IPS DF 6.9 (cell line): Measurements from ENCODE around the gene SLC34A1.

Source experiments
- DNase-seq: peaks from one replicate; pipeline ENCODE4 v3.0.0-alpha.2; 2013; ENCODE audit warnings: low read depth, low spot score
- H3K27ac ChIP-seq: one replicate; pipeline ENCODE4 v1.5.1; 2013; ENCODE audit warnings: low read length, control low read depth
- H3K27me3 ChIP-seq: 2 replicates; pipeline ENCODE4 v1.6.1; 2013; ENCODE audit warnings: mild to moderate bottlenecking, low read length; ENCODE audit not compliant: control insufficient read depth, insufficient read depth
- H3K36me3 ChIP-seq: 2 replicates; pipeline ENCODE4 v1.6.1; 2013; ENCODE audit warnings: low read length; ENCODE audit not compliant: control insufficient read depth, insufficient read depth
- H3K4me1 ChIP-seq: 2 replicates; pipeline ENCODE4 v1.6.1; 2013; ENCODE audit warnings: low read length; ENCODE audit not compliant: control insufficient read depth, insufficient read depth
- H3K4me3 ChIP-seq: 2 replicates; pipeline ENCODE4 v1.5.1; 2013; ENCODE audit warnings: mild to moderate bottlenecking, low read length
- H3K9me3 ChIP-seq: 2 replicates; pipeline ENCODE4 v1.6.1; 2013; ENCODE audit warnings: low read length, inconsistent platforms; ENCODE audit not compliant: control insufficient read depth, insufficient read depth
- WGBS: extraction: QIAGEN DNeasy Blood & Tissue Kit; methylation state at CpG from one replicate; pipeline ENCODE4 v1.1.7; 2013; ENCODE audit warnings: mixed read lengths, missing lambda C conversion rate; ENCODE audit not compliant: insufficient read length, insufficient coverage; 5-methylcytosine and 5-hydroxymethylcytosine counted together

The SLC34A1 gene

GRCh38 chr5:177427211-177427822 lies 43.1 kb downstream of the SLC34A1 start:
- no CpG with 5 or more reads among the region's 11 CpGs for WGBS
- DNase-seq = no peak
- Histone ChIP-seq H3K27me3 (no peaks in the 10 kb centered on the region), H3K4me3 (peak overlapping the region; percentile 74; the same call in 1 of the 2 replicates), H3K4me1 (no peaks in the 10 kb centered on the region), H3K36me3 (peaks cover 13% of the 10 kb centered on the region; the same call in 1 of the 2 replicates), H3K9me3 (no peaks in the 10 kb centered on the region), H3K27ac (no peak overlapping the region)

GRCh38 chr5:177427919-177428573 lies 43.8 kb downstream of the SLC34A1 start:
- DNase-seq = no peak
- H3K4me3 ChIP-seq = no peak overlapping the region
- H3K27me3 ChIP-seq = no peaks in the 10 kb centered on the region
- peaks cover 14% of the 10 kb centered on the region; the same call in 1 of the 2 replicates for H3K36me3 ChIP-seq
- no peaks in the 10 kb centered on the region for H3K9me3 ChIP-seq
- no CpG with 5 or more reads among the region's 11 CpGs for WGBS
- H3K27ac ChIP-seq = no peak overlapping the region
- no peaks in the 10 kb centered on the region for H3K4me1 ChIP-seq

DNA sequence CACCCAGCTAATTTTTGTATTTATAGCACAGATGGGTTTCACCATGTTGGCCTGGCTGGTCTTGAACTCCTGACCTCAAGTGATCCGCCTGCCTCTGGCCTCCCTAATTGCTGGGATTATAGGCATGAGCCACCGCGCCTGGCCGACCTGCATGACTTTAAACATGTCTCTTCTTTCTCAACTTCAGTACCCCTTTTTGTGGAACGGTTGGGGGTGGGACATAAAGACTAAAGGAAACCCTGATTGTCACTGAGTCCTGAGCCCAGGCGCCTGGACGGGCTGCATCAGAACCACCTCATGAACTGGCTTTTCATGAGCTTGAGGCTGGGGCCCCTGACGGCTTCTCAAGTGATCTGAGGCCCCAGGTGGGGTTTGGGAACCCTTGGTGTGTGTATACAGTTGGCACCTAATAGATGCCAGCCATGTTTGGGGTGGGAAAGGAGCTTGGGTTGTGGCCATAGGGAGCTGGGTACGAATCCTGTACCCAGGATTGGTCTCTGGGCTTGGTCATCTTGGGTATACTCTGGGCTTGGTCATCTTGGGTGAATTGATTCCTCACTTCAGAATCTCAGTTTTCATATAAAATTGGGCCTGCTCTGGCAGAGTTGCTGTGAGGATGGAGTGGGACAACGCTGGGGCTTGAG lies 44.5 kb downstream of the SLC34A1 start:
- peaks cover 19% of the 10 kb centered on the region for H3K36me3 ChIP-seq
- H3K27ac ChIP-seq = no peak overlapping the region
- no peak for DNase-seq
- no peaks in the 10 kb centered on the region for H3K27me3 ChIP-seq
- no CpG with 5 or more reads among the region's 10 CpGs for WGBS
- H3K9me3 ChIP-seq = no peaks in the 10 kb centered on the region
- H3K4me1 ChIP-seq = no peaks in the 10 kb centered on the region
- H3K4me3 ChIP-seq = no peak overlapping the region

DNA sequence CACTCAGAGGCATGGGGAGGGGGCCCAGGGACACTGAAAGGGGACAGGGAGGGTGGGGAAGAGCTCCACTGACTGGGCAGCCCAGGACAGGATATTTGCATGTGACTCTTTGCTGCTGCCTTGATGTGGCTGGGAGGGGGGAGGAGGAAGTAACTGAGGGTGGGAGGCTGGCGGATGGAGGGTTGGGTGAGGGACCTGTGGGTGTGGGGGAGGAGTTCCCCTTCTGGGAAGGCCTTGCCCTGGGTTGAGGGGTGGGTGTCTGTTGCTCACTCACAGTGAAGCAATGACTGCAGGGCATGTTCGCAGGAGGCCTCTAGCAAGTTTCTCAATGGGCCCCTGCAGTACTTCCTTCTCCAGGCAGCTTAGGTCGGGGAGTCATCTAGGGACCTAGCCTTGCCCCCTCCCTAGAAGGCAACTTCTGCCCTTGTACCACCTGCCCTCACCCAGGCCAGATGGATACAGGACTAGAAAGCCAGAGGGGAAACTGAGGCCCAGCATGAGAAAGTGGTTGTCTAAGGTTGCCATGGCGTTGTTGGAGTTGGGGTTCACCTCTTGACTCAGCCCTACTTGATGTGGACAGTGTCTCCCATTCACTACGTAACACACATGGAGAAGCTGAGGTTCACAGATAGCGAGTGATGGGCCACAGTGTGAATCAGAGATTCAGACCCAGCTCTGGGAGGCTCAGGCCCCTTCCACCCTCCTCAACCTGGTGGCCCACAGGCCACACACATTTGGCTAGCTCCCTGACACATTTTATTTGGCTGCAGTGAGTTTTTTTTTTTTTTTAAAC lies 45.2 kb downstream of the SLC34A1 start:
- no peak for DNase-seq
- no CpG with 5 or more reads among the region's 6 CpGs for WGBS
- Histone ChIP-seq H3K4me1 (no peaks in the 10 kb centered on the region), H3K36me3 (peaks cover 25% of the 10 kb centered on the region), H3K27ac (no peak overlapping the region), H3K4me3 (no peak overlapping the region), H3K9me3 (no peaks in the 10 kb centered on the region), H3K27me3 (no peaks in the 10 kb centered on the region)

DNA sequence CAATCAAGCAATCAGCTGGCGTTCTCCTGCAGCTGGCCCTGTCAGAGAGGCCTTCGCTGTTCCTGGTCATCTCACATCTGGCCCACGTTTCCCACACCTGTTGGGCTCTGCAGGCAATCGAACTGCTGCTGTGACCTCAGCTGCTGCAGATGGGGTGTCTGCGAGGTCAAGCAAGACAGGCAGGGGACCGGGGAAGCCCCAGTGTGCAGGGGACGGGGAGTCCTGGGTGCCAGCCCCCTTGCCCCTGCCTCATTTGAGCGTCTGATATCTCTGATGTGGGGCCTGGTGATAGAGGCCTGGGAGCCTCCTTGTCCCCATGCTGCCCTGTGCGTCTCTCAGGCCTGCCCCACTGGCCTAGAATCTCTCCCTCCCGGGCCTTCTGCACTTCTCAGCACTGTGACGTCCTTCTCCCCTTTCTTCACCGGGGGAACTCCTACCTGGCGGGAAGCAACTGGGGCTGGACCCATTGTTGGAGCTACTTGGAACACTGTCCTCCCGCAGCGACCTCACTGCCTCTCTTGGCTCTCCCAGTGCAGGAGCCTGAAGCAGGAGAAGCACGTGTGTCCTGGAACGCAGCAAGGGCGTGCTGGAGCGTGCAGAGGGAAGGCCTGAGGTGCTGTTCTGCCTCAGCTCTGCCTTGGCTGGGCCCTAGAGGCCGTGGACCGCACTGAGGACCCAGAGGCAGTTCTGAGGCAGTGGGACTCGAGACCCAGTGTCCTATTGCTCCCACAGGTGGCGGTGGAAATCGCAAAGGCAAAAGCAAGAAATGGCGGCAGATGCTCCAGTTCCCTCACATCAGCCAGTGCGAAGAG lies 46.1 kb downstream of the SLC34A1 start:
- Histone ChIP-seq H3K4me1 (no peaks in the 10 kb centered on the region), H3K4me3 (no peak overlapping the region), H3K27ac (no peak overlapping the region), H3K27me3 (no peaks in the 10 kb centered on the region), H3K9me3 (no peaks in the 10 kb centered on the region), H3K36me3 (peaks cover 34% of the 10 kb centered on the region)
- no peak for DNase-seq
- no CpG with 5 or more reads among the region's 26 CpGs for WGBS

GRCh38 chr5:177430972-177431316 lies 46.7 kb downstream of the SLC34A1 start:
- WGBS = no CpG with 5 or more reads among the region's 7 CpGs
- H3K27me3 ChIP-seq = no peaks in the 10 kb centered on the region
- H3K4me3 ChIP-seq = no peak overlapping the region
- H3K36me3 ChIP-seq = peaks cover 36% of the 10 kb centered on the region
- no peak for DNase-seq
- no peak overlapping the region for H3K27ac ChIP-seq
- H3K9me3 ChIP-seq = no peaks in the 10 kb centered on the region
- H3K4me1 ChIP-seq = no peaks in the 10 kb centered on the region

GRCh38 chr5:177431317-177432142 lies 47.3 kb downstream of the SLC34A1 start:
- no CpG with 5 or more reads among the region's 29 CpGs for WGBS
- Histone ChIP-seq H3K4me1 (no peaks in the 10 kb centered on the region), H3K27me3 (no peaks in the 10 kb centered on the region), H3K27ac (no peak overlapping the region), H3K9me3 (no peaks in the 10 kb centered on the region), H3K4me3 (no peak overlapping the region), H3K36me3 (peaks cover 41% of the 10 kb centered on the region)
- DNase-seq = no peak

- no peak for DNase-seq
- no peaks in the 10 kb centered on the region for H3K4me1 ChIP-seq
- H3K4me3 ChIP-seq = no peak overlapping the region
- H3K36me3 ChIP-seq = peaks cover 43% of the 10 kb centered on the region
- no peak overlapping the region for H3K27ac ChIP-seq
- WGBS = no CpG with 5 or more reads among the region's 18 CpGs
- H3K27me3 ChIP-seq = no peaks in the 10 kb centered on the region
- H3K9me3 ChIP-seq = no peaks in the 10 kb centered on the region
Observed at GRCh38 chr5:177432143-177432838, 48.1 kb downstream of the SLC34A1 start.
